Measurements from ENCODE around the gene C2. TPM values are rescaled to one million over a fixed set of nuclear protein-coding genes. Genes with fewer than 3 reads are reported as not detected.
"Not testable (repeated sequence)": the region's sequence is repeated elsewhere in the genome, so short reads cannot be mapped to it uniquely, and the experiment has no call there.

C2 gene
- total and polyA plus RNA-seq, 12 donors, result 4.6 to 107 (median 36.2) TPM

DNA sequence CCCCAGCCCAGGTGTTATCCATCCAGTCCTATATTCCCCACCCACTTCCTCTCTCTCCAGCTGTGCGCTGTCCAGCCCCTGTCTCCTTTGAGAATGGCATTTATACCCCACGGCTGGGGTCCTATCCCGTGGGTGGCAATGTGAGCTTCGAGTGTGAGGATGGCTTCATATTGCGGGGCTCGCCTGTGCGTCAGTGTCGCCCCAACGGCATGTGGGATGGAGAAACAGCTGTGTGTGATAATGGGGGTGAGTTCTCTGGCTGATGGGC is 1.1 kb downstream of the C2 start:
- intact Hi-C loops (cut with DNase I), result no loop called here
- no peaks in the 10 kb centered on the region for H3K4me1 ChIP-seq (replicated peaks in 1 of 2)
- 75 to 92% (median 82%) methylated on average over 8 to 9 of the region's 9 CpGs for WGBS, 4 donors
- H3K4me3 ChIP-seq, result no peak overlapping the region
- H3K9me3 ChIP-seq (replicated peaks in 1 of 3), result no peaks in the 10 kb centered on the region
- H3K27ac ChIP-seq, result no peak overlapping the region
- DNase-seq, result no peak
- TF ChIP-seq, protein P1, sequence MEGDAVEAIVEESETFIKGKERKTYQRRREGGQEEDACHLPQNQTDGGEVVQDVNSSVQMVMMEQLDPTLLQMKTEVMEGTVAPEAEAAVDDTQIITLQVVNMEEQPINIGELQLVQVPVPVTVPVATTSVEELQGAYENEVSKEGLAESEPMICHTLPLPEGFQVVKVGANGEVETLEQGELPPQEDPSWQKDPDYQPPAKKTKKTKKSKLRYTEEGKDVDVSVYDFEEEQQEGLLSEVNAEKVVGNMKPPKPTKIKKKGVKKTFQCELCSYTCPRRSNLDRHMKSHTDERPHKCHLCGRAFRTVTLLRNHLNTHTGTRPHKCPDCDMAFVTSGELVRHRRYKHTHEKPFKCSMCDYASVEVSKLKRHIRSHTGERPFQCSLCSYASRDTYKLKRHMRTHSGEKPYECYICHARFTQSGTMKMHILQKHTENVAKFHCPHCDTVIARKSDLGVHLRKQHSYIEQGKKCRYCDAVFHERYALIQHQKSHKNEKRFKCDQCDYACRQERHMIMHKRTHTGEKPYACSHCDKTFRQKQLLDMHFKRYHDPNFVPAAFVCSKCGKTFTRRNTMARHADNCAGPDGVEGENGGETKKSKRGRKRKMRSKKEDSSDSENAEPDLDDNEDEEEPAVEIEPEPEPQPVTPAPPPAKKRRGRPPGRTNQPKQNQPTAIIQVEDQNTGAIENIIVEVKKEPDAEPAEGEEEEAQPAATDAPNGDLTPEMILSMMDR (IDR thresholded peaks at IDR 0.05), result no peak
- TF ChIP-seq POLR2A (IDR thresholded peaks at IDR 0.05), result no peak
- no peaks in the 10 kb centered on the region for H3K27me3 ChIP-seq
- H3K36me3 ChIP-seq (replicated peaks in 1 of 2), result no peaks in the 10 kb centered on the region

DNA sequence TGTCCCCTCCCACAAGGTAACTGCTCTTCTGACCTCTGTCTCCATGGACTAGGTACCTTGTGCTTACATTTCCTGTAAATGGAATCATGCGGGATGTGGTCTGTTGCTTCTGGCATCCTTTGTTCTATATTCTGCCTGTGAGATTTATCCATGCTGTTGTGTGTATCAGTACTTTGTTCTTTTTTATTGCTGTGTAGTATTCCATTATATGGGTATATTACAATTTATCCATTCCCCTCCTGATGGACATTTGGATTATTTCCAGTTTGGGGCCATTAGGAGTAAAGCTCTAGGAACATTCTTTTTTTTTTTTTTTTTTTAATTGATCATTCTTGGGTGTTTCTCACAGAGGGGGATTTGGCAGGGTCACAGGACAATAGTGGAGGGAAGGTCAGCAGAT is 3.4 kb downstream of the C2 start:
- WGBS, 4 donors, result 72 to 92% (median 89%) methylated on average over 1 of the region's 1 CpG
- intact Hi-C loops (cut with DNase I), result no loop called here
- Histone ChIP-seq H3K27me3 (no peaks in the 10 kb centered on the region), H3K4me3 (no peak overlapping the region), H3K36me3 (replicated peaks in 1 of 2) (no peaks in the 10 kb centered on the region), H3K4me1 (replicated peaks in 1 of 2) (no peaks in the 10 kb centered on the region), H3K9me3 (replicated peaks in 1 of 3) (no peaks in the 10 kb centered on the region), H3K27ac (no peak overlapping the region)
- DNase-seq, result no peak
- no peak for TF ChIP-seq POLR2A (IDR thresholded peaks at IDR 0.05)
- TF ChIP-seq, protein P1 (IDR thresholded peaks at IDR 0.05), result no peak

DNA sequence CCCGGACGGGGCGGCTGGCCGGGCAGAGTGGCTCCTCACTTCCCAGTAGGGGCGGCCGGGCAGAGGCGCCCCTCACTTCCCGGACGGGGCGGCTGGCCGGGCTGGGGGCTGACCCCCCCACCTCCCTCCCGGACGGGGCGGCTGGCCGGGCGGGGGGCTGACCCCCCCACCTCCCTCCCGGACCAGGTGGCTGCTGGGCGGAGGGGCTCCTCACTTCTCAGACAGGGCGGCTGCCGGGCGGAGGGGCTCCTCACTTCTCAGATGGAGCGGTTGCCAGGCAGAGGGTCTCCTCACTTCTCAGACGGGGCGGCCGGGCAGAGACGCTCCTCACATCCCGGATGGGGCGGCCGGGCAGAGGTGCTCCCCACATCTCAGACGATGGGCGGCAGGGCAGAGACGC is 4.6 kb downstream of the C2 start:
- DNase-seq; H3K27ac ChIP-seq; H3K27me3 ChIP-seq; H3K36me3 ChIP-seq (replicated peaks in 1 of 2); intact Hi-C loops (cut with DNase I); H3K4me1 ChIP-seq (replicated peaks in 1 of 2); H3K9me3 ChIP-seq (replicated peaks in 1 of 3); H3K4me3 ChIP-seq: not testable (repeated sequence)
- 91 to 100% methylated on average over 2 to 32 of the region's 32 CpGs; no CpG with 5 or more reads in 2 of the 4 donors for WGBS, 4 donors

DNA sequence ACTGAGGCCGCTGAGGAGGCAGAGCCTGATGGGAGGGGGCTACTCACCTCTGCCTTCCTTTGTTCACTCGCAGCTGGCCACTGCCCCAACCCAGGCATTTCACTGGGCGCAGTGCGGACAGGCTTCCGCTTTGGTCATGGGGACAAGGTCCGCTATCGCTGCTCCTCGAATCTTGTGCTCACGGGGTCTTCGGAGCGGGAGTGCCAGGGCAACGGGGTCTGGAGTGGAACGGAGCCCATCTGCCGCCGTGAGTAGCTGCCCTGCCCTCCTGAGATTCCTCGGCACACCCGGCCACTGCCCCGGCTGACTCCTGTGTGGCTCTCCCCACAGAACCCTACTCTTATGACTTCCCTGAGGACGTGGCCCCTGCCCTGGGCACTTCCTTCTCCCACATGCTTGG is 6.0 kb downstream of the C2 start:
- 86 to 90% (median 87%) methylated on average over 6 to 19 of the region's 19 CpGs; no CpG with 5 or more reads in 1 of the 4 donors for WGBS, 4 donors
- Histone ChIP-seq H3K4me3 (no peak overlapping the region), H3K9me3 (replicated peaks in 1 of 3) (no peaks in the 10 kb centered on the region), H3K27ac (no peak overlapping the region), H3K4me1 (replicated peaks in 1 of 2) (no peaks in the 10 kb centered on the region), H3K27me3 (no peaks in the 10 kb centered on the region), H3K36me3 (replicated peaks in 1 of 2) (no peaks in the 10 kb centered on the region)
- TF ChIP-seq POLR2A (IDR thresholded peaks at IDR 0.05), result no peak
- TF ChIP-seq, protein P1 (IDR thresholded peaks at IDR 0.05), result no peak
- no peak for DNase-seq
- intact Hi-C loops (cut with DNase I), result no loop called here

DNA sequence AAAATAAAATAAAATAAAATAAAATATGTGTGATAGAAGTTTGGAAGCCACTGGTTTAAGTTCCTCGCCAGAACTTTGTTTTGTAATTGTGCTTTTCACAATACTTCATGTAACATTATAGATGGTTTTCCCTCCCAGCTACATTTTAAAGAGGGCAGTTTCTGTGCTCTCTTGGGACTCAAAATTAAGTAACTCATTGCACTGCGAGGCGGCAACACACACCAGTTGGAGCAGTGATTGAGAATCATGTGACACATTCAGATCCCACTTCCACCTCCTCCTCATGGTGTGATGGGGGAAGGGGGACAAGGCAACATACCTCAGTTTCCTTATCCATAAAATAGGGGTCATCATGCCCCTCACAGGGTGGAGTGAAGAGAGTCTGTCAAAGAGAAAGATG is 7.5 kb downstream of the C2 start:
- no peaks in the 10 kb centered on the region for H3K36me3 ChIP-seq (replicated peaks in 1 of 2)
- no peaks in the 10 kb centered on the region for H3K4me1 ChIP-seq (replicated peaks in 1 of 2)
- 74 to 79% (median 78%) methylated on average over 3 of the region's 3 CpGs for WGBS, 4 donors
- TF ChIP-seq, protein P1 (IDR thresholded peaks at IDR 0.05), result no peak
- no peaks in the 10 kb centered on the region for H3K9me3 ChIP-seq (replicated peaks in 1 of 3)
- H3K27ac ChIP-seq, result no peak overlapping the region
- H3K27me3 ChIP-seq, result no peaks in the 10 kb centered on the region
- DNase-seq, result no peak
- H3K4me3 ChIP-seq, result no peak overlapping the region
- intact Hi-C loops (cut with DNase I), result no loop called here

Data from adrenal gland (tissue), 12 donors.